Ishikawa (cell line): ENCODE measurements around the gene LRP1.

Experiments
- CEBPB ChIP-seq: IDR thresholded peaks from 2 replicates; pipeline ENCODE4 v1.6.1; 2012
- CREB1 ChIP-seq: IDR thresholded peaks from 2 replicates; pipeline ENCODE4 v1.6.1; 2012; ENCODE audit warnings: low read depth
- EGR1 ChIP-seq: IDR thresholded peaks from 2 replicates; pipeline ENCODE4 v1.6.1; 2012
- EP300 ChIP-seq: IDR thresholded peaks from 2 replicates; pipeline ENCODE4 v1.6.1; 2012; ENCODE audit warnings: borderline replicate concordance
- RAD21 ChIP-seq: IDR thresholded peaks from 2 replicates; pipeline ENCODE4 v1.6.1; 2012; ENCODE audit warnings: low read depth
- TAF1 ChIP-seq: IDR thresholded peaks from 2 replicates; pipeline ENCODE4 v1.6.1; 2012; ENCODE audit warnings: low read depth, mild to moderate bottlenecking
- YY1 ChIP-seq: IDR thresholded peaks from 2 replicates; pipeline ENCODE4 v1.6.1; 2012; ENCODE audit warnings: low read depth
- ZBTB7A ChIP-seq: IDR thresholded peaks from 2 replicates; pipeline ENCODE4 v1.6.1; 2012; ENCODE audit warnings: low read depth
- TF ChIP-seq, protein P1 (sequence below): IDR thresholded peaks from 2 replicates; pipeline ENCODE4 v1.6.1; 2012
- TF ChIP-seq, protein P2 (sequence below): IDR thresholded peaks from 2 replicates; pipeline ENCODE4 v1.6.1; 2012; ENCODE audit warnings: low read depth, mild to moderate bottlenecking
- TF ChIP-seq, protein P3 (sequence below): IDR thresholded peaks from 2 replicates; pipeline ENCODE4 v1.6.1; 2012

DNA sequence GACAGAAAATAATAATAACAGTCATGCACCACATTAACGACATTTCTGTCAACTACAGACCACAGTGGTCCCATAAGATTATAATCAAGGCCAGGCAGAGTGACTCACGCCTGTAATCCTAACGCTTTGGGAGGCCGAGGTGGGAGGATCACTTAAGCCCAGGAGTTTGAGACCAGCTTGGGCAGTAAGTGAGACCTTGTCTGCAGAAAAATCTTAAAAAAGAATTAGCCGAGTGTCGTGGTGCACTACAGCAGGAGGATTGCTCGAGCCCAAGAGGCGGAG is 30.8 kb upstream of the LRP1 start:
- TF ChIP-seq, protein P1, sequence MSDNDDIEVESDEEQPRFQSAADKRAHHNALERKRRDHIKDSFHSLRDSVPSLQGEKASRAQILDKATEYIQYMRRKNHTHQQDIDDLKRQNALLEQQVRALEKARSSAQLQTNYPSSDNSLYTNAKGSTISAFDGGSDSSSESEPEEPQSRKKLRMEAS, result no peak
- TF ChIP-seq EP300 (no peak), CREB1 (no peak), TAF1 (no peak), EGR1 (no peak), ZBTB7A (no peak), RAD21 (no peak), CEBPB (no peak), YY1 (no peak)
- TF ChIP-seq, protein P2, sequence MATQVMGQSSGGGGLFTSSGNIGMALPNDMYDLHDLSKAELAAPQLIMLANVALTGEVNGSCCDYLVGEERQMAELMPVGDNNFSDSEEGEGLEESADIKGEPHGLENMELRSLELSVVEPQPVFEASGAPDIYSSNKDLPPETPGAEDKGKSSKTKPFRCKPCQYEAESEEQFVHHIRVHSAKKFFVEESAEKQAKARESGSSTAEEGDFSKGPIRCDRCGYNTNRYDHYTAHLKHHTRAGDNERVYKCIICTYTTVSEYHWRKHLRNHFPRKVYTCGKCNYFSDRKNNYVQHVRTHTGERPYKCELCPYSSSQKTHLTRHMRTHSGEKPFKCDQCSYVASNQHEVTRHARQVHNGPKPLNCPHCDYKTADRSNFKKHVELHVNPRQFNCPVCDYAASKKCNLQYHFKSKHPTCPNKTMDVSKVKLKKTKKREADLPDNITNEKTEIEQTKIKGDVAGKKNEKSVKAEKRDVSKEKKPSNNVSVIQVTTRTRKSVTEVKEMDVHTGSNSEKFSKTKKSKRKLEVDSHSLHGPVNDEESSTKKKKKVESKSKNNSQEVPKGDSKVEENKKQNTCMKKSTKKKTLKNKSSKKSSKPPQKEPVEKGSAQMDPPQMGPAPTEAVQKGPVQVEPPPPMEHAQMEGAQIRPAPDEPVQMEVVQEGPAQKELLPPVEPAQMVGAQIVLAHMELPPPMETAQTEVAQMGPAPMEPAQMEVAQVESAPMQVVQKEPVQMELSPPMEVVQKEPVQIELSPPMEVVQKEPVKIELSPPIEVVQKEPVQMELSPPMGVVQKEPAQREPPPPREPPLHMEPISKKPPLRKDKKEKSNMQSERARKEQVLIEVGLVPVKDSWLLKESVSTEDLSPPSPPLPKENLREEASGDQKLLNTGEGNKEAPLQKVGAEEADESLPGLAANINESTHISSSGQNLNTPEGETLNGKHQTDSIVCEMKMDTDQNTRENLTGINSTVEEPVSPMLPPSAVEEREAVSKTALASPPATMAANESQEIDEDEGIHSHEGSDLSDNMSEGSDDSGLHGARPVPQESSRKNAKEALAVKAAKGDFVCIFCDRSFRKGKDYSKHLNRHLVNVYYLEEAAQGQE, result no peak
- TF ChIP-seq, protein P3, sequence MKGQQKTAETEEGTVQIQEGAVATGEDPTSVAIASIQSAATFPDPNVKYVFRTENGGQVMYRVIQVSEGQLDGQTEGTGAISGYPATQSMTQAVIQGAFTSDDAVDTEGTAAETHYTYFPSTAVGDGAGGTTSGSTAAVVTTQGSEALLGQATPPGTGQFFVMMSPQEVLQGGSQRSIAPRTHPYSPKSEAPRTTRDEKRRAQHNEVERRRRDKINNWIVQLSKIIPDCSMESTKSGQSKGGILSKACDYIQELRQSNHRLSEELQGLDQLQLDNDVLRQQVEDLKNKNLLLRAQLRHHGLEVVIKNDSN, result no peak
